ENCODE data around the gene DPRX. TPM values are rescaled to one million over a fixed set of nuclear protein-coding genes. Genes with fewer than 3 reads are reported as not detected.
"Not testable (repeated sequence)": the region's sequence is repeated elsewhere in the genome, so short reads cannot be mapped to it uniquely, and the experiment has no call there.

DPRX gene
- total and polyA plus RNA-seq, 8 donors = 1.5 TPM; not detected in 7

DNA sequence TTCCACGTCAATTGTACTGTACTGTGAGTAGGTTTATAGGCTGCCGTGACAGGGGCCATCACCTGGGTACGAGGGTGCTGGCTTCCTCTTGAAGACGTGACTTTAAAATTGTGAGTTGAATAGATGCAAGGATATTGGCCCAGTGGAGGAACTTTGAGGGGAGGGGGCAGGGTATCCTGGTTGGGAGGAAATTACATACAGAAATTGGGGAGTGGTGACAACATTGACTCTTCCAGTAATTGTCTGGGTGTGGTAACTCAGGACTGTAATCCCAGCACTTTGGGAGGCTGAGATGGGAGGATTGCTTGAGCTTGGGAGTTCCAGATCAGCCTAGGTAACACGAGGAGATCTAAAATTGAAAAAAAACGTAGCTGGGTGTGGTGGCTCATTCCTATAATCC lies 30.4 kb downstream of the DPRX start:
- Histone ChIP-seq H3K27ac (no peak overlapping the region), H3K4me1 (no peaks in the 10 kb centered on the region), H3K36me3 (no peaks in the 10 kb centered on the region), H3K27me3 (peaks cover 0 to 3% (median 0%) of the 10 kb centered on the region in 3 donors), H3K9me3 (peaks cover 0 to 51% (median 7%) of the 10 kb centered on the region in 4 donors), H3K4me3 (no peak overlapping the region)
- TF ChIP-seq EP300 (IDR thresholded peaks at IDR 0.05) = no peak
- TF ChIP-seq POLR2A (IDR thresholded peaks at IDR 0.05) = no peak
- DNase-seq = no peak
- 49 to 76% (median 61%) methylated on average over 5 to 6 of the region's 6 CpGs for WGBS, 5 donors
- intact Hi-C loops (cut with DNase I; ENCODE audit: low total_unique reads) = no loop called here

DNA sequence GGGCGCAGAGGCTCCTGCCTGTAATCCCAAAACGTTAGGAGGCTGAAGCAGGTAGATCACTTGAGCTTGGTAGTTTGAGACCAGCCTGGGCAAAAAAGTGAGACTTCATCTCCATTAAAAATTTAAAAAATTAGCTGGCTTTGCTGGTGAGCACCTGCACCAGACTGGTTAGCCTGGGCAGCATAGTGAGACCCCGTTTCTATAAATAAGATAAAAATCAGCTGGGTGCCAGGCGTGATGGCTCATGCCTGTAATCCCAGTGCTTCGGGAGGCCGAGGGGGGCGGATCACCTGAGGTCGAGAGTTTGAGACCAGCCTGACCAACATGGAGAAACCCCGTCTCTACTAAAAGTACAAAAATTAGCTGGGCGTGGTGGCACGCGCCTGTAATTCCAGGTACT lies 32.4 kb downstream of the DPRX start:
- H3K9me3 ChIP-seq = peaks cover 0 to 36% (median 7%) of the 10 kb centered on the region in 4 donors
- no peak for DNase-seq
- H3K27me3 ChIP-seq = peaks cover 0 to 3% (median 0%) of the 10 kb centered on the region in 3 donors
- H3K27ac ChIP-seq = no peak overlapping the region
- no peaks in the 10 kb centered on the region for H3K36me3 ChIP-seq
- TF ChIP-seq POLR2A (IDR thresholded peaks at IDR 0.05) (no peak), POLR2AphosphoS5 (IDR thresholded peaks at IDR 0.05) (no peak), EP300 (IDR thresholded peaks at IDR 0.05) (no peak)
- TF ChIP-seq, protein P1, sequence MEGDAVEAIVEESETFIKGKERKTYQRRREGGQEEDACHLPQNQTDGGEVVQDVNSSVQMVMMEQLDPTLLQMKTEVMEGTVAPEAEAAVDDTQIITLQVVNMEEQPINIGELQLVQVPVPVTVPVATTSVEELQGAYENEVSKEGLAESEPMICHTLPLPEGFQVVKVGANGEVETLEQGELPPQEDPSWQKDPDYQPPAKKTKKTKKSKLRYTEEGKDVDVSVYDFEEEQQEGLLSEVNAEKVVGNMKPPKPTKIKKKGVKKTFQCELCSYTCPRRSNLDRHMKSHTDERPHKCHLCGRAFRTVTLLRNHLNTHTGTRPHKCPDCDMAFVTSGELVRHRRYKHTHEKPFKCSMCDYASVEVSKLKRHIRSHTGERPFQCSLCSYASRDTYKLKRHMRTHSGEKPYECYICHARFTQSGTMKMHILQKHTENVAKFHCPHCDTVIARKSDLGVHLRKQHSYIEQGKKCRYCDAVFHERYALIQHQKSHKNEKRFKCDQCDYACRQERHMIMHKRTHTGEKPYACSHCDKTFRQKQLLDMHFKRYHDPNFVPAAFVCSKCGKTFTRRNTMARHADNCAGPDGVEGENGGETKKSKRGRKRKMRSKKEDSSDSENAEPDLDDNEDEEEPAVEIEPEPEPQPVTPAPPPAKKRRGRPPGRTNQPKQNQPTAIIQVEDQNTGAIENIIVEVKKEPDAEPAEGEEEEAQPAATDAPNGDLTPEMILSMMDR (IDR thresholded peaks at IDR 0.05) = no peak
- H3K4me3 ChIP-seq = no peak overlapping the region
- WGBS, 5 donors = 65 to 87% (median 83%) methylated on average over 9 to 12 of the region's 12 CpGs
- intact Hi-C loops (cut with DNase I; ENCODE audit: low total_unique reads) = no loop called here
- H3K4me1 ChIP-seq = no peaks in the 10 kb centered on the region

DNA sequence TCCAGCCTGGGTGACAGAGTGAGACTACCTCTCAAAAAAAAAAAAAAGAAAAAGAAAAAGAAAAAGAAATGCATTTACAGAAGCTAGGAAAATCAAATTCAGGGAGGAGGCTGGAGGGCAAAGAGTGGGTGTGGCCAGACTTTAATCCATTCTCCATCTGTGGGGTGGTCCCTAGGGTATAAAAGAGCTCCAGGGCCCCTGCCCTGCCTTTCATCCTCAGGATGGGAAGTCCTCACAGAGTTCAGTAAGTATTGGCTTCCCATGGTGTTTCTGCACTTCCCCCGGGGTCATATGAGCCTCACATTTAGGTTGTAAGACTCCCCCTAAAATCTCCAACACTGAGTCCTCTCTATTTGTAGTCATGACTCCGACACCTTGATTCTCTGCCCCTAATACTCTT lies 33.0 kb downstream of the DPRX start:
- intact Hi-C loops (cut with DNase I; ENCODE audit: low total_unique reads) = no loop called here
- H3K27me3 ChIP-seq = peaks cover 0 to 3% (median 0%) of the 10 kb centered on the region in 3 donors
- WGBS, 5 donors = 67 to 88% (median 71%) methylated on average over 2 of the region's 2 CpGs
- H3K4me1 ChIP-seq = no peaks in the 10 kb centered on the region
- TF ChIP-seq, protein P1 (IDR thresholded peaks at IDR 0.05) = no peak
- no peak for TF ChIP-seq EP300 (IDR thresholded peaks at IDR 0.05)
- TF ChIP-seq POLR2A (IDR thresholded peaks at IDR 0.05) = no peak
- no peak for TF ChIP-seq POLR2AphosphoS5 (IDR thresholded peaks at IDR 0.05)
- peaks cover 0 to 36% (median 7%) of the 10 kb centered on the region in 4 donors for H3K9me3 ChIP-seq
- DNase-seq = no peak
- no peak overlapping the region for H3K27ac ChIP-seq
- H3K36me3 ChIP-seq = no peaks in the 10 kb centered on the region
- no peak overlapping the region for H3K4me3 ChIP-seq

DNA sequence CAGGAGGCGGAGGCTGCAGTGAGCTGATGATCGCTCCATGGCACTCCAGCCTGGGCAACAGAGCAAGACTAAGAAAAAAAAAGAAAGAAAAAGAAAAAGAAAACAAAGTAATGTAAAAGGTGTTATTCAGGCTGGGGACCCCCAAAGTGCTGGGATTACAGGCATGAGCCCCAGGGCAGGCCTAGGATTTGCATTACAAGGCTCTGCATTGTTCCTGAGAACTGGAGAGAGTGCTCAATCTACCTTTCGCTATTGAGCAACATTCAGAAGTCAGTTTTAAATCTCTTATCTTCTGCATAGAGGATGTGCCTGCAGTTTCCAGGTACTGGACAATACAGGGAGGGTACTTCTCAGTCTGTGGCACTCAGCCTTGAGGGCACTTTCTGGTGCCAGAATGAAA lies 34.5 kb downstream of the DPRX start:
- intact Hi-C loops (cut with DNase I; ENCODE audit: low total_unique reads); H3K4me1 ChIP-seq; DNase-seq; H3K27me3 ChIP-seq; H3K27ac ChIP-seq; H3K4me3 ChIP-seq; H3K36me3 ChIP-seq: not testable (repeated sequence)
- H3K9me3 ChIP-seq = peaks cover 0 to 34% (median 7%) of the 10 kb centered on the region in 4 donors
- 73 to 94% (median 85%) methylated on average over 1 to 3 of the region's 3 CpGs; no CpG with 5 or more reads in 2 of the 5 donors for WGBS, 5 donors

DNA sequence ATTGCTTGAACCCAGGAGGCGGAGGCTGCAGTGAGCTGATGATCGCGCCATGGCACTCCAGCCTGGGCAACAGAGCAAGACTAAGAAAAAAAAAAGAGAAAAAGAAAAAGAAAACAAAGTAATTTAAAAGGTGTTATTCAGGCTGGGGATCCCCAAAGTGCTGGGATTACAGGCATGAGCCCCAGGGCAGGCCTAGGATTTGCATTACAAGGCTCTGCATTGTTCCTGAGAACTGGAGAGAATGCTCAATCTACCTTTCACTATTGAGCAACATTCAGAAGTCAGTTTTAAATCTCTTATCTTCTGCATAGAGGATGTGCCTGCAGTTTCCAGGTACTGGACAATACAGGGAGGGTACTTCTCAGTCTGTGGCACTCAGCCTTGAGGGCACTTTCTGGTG lies 37.0 kb downstream of the DPRX start:
- H3K9me3 ChIP-seq = peaks cover 0 to 21% (median 4%) of the 10 kb centered on the region in 4 donors
- H3K27ac ChIP-seq; H3K27me3 ChIP-seq; DNase-seq; intact Hi-C loops (cut with DNase I; ENCODE audit: low total_unique reads); H3K4me1 ChIP-seq; H3K36me3 ChIP-seq; H3K4me3 ChIP-seq: not testable (repeated sequence)
- WGBS, 5 donors = 95 to 98% (median 97%) methylated on average over 3 of the region's 3 CpGs

DNA sequence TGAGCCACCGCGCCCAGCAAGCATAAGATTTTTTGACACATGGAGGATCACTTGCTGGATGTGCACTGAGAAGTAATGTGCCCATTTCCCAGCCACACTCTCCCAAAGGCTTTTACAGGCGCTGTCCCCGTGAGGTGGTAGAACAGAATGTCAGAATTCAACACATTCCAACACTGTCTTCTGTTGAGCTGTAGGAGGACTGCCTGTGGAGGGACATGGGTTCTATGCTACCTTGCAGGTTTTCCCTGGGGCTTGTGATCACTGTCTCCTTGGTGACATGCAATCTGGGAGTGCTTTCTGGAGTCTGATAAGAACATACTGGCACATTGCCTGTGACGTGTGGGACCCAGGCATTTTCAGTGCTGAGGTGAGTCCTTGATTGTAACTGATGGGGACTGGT lies 38.5 kb downstream of the DPRX start:
- no peak for TF ChIP-seq POLR2A (IDR thresholded peaks at IDR 0.05)
- no peak for TF ChIP-seq POLR2AphosphoS5 (IDR thresholded peaks at IDR 0.05)
- TF ChIP-seq EP300 (IDR thresholded peaks at IDR 0.05) = no peak
- TF ChIP-seq, protein P1 (IDR thresholded peaks at IDR 0.05) = no peak
- WGBS, 5 donors = 75 to 86% (median 76%) methylated on average over 3 to 5 of the region's 5 CpGs
- H3K36me3 ChIP-seq = no peaks in the 10 kb centered on the region
- H3K27me3 ChIP-seq = peaks cover 0 to 5% (median 0%) of the 10 kb centered on the region in 3 donors
- DNase-seq = no peak
- no peak overlapping the region for H3K4me3 ChIP-seq
- no peaks in the 10 kb centered on the region for H3K4me1 ChIP-seq
- H3K27ac ChIP-seq = no peak overlapping the region
- intact Hi-C loops (cut with DNase I; ENCODE audit: low total_unique reads) = no loop called here
- H3K9me3 ChIP-seq = peaks cover 0 to 12% (median 0%) of the 10 kb centered on the region in 4 donors
